SK-N-SH (cell line): ENCODE measurements around the gene PEAK1.

Experiments used
- GABPA ChIP-seq: IDR thresholded peaks from 2 replicates; pipeline ENCODE4 v1.4.0; 2012; ENCODE audit warnings: low read depth, mild to moderate bottlenecking
- RAD21 ChIP-seq: IDR thresholded peaks from 2 replicates; pipeline ENCODE4 v1.6.1; 2012; ENCODE audit warnings: mild to moderate bottlenecking, low read length
- YY1 ChIP-seq: IDR thresholded peaks from 2 replicates; pipeline ENCODE4 v1.4.0; 2012; ENCODE audit warnings: low read depth, mild to moderate bottlenecking
- TF ChIP-seq, protein P1 (sequence below): fragments of 200-600 bp; sonication (generic); IDR thresholded peaks from 2 replicates; pipeline ENCODE4 v1.6.1; 2017; ENCODE audit warnings: antibody characterized with exemption, mild to moderate bottlenecking, moderate library complexity
- TF ChIP-seq, protein P2 (sequence below): IDR thresholded peaks from 2 replicates; pipeline ENCODE4 v1.4.0; 2012; ENCODE audit warnings: low read depth
- TF ChIP-seq, protein P3 (sequence below): fragments of 150-350 bp; IDR thresholded peaks from 2 replicates; pipeline ENCODE4 v1.6.1; 2017; ENCODE audit warnings: antibody characterized with exemption, low read length, low read depth, borderline replicate concordance

DNA sequence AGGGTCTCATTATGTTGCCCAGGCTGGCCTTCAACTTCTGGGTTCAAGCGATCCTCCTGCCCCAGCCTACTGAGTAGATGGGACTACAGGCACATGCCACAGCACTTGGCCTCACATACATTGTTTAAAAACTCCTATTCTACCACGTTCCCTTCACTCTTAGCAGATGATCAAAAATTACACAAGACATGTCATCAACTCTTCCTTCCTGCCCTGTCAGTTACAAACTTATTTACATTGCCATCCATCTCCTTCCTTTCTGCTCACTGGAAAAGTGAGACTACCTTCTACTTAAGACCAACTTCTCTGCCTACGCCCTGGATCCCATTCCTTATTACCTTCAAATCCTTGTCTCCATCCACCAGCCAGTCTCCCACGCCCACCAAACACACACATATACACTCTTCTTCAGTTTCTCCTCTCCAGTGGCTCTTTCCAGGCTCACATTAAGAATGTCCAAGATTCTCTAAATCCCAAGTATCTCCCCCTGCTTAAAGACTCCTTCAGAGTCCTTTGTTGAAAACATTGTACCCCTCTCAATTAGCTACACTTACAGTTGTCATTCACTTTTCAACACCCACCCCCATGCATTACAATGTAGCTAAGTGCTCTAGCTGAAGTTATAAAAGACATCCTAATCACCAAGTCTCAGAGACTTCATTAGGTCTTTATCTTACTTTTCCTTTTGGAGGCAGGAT, 4.3 kb downstream of the PEAK1 start:
- TF ChIP-seq, protein P1, sequence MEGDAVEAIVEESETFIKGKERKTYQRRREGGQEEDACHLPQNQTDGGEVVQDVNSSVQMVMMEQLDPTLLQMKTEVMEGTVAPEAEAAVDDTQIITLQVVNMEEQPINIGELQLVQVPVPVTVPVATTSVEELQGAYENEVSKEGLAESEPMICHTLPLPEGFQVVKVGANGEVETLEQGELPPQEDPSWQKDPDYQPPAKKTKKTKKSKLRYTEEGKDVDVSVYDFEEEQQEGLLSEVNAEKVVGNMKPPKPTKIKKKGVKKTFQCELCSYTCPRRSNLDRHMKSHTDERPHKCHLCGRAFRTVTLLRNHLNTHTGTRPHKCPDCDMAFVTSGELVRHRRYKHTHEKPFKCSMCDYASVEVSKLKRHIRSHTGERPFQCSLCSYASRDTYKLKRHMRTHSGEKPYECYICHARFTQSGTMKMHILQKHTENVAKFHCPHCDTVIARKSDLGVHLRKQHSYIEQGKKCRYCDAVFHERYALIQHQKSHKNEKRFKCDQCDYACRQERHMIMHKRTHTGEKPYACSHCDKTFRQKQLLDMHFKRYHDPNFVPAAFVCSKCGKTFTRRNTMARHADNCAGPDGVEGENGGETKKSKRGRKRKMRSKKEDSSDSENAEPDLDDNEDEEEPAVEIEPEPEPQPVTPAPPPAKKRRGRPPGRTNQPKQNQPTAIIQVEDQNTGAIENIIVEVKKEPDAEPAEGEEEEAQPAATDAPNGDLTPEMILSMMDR = no peak
- TF ChIP-seq RAD21 (no peak), YY1 (no peak), GABPA (no peak)
- TF ChIP-seq, protein P2, sequence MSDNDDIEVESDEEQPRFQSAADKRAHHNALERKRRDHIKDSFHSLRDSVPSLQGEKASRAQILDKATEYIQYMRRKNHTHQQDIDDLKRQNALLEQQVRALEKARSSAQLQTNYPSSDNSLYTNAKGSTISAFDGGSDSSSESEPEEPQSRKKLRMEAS = no peak
- TF ChIP-seq, protein P3, sequence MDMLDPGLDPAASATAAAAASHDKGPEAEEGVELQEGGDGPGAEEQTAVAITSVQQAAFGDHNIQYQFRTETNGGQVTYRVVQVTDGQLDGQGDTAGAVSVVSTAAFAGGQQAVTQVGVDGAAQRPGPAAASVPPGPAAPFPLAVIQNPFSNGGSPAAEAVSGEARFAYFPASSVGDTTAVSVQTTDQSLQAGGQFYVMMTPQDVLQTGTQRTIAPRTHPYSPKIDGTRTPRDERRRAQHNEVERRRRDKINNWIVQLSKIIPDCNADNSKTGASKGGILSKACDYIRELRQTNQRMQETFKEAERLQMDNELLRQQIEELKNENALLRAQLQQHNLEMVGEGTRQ = no peak
